NK-92 treated with Interleukin-12 subunit alpha and Interleukin-12 subunit beta, amount 100 ng/mL, for 24 hours (cell line): ENCODE measurements around the gene TANC2.

Source experiments
- DNase-seq: peaks from one replicate; lab custom pipeline; 2025; lab: John Stamatoyannopoulos, UW

The TANC2 gene

GRCh38 chr17:62965686-62966425 is at the start of gene TANC2:
TSS of gene TANC2 (plus strand) at chr17:62966235. CDS start at chr17:63009560, 43,325 bp downstream.
- no peak for DNase-seq

DNA sequence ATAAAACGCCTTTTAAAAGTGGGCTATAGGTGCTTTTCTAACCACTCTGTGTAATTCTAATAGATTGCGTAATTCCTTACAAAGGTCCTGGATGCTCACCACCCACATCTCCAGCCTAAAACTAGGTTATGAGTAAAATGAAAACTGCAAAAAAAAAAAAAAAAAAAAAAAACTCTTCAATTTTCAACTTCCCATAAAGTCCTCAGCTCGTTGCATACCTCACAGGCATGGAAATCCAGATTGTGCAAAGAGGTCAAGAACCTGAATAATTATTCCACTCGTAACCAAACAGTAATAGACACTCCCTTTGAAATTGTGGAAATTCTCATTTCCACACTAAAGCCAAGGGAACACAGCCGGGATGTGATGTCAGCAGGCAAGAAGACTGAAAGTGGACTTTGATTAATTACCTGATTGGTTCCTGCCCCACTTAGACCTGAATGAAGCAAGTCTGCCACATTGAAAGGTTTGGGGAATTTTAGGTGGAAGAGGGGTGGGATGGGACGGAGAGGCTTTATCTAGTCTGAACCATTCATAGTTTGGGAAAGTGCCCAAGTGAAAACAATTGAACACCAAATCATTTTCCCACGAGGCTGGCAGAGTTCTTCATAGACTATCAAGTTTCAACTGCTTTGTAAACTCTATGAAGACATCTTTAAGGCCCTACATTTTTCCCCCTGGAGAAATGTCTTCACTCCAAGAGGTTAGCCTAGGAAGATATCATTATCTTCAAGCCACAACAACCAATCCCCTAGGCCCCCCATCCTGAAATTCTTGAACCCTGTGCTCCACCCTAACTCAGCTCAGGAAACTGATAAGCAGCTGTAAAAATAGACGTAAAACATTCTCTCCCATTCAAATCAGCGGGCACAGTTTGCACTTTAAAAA is 49.1 kb upstream of the TANC2 start:
- no peak for DNase-seq

- no peak for DNase-seq
Measured at GRCh38 chr17:62919388-62919787, 46.6 kb upstream of the TANC2 start.

DNA sequence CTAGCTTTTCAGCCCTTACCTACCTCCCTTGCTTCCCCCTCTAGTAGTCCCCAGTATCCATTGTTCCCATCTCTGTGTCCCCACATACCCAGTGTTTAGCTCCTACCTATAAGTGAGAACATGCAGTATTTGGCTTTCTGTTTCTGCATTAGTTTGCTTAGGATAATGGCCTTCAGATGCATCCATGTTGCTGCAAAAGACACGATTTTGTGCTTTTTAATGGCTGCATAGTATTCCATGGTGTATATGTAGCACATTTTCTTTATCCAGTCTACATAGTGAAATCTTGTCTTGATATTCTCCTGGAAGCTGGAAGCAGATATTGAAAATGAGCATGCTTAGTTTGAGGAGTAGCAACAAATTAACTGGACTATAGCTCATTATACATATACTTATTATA is 45.7 kb upstream of the TANC2 start:
- DNase-seq = no peak

- DNase-seq = no peak
Measured at GRCh38 chr17:62921817-62922216, 44.2 kb upstream of the TANC2 start.

- no peak for DNase-seq
Measured at GRCh38 chr17:62923258-62924150, 42.5 kb upstream of the TANC2 start.

GRCh38 chr17:62925267-62925836 is 40.7 kb upstream of the TANC2 start:
- DNase-seq = no peak

GRCh38 chr17:62927083-62927482 is 39.0 kb upstream of the TANC2 start:
- no peak for DNase-seq

DNA sequence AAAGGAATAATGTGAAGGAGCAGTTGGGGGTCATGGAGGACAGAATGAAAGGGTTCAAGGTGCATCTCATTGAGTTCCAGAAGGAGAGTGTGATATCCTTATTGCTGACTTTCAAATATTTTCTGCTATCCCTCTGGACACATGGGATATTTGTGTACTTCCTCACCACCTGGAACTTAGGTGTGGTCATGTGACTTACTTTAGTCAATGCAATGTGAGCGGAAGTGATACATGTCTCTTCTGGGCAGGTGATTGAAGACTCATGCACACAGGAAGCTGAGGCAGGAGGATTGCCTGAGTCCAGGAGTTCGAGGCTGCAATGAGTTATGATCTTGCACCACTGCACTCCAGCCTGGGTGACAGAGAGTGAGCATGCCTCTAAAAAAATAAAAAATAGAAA is 36.7 kb upstream of the TANC2 start:
- no peak for DNase-seq

DNA sequence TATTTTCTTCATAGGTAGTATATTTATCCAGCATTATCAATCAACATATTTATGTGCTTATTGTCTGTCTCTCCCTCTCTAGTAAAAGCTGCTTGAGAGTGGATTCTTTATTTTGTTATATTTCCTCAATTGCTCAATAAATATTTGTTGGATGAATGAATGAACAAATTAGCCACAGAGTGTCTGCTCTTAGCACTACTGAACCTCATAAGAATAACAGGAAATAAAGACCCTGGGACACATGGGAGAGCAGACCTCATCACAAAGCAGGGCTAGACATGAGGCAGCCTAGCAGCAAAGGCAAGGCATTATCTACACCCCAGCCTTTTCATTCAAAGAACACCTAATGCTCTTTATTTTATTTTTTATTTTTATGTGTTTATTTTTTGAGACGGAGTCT is 34.9 kb upstream of the TANC2 start:
- DNase-seq = no peak

DNA sequence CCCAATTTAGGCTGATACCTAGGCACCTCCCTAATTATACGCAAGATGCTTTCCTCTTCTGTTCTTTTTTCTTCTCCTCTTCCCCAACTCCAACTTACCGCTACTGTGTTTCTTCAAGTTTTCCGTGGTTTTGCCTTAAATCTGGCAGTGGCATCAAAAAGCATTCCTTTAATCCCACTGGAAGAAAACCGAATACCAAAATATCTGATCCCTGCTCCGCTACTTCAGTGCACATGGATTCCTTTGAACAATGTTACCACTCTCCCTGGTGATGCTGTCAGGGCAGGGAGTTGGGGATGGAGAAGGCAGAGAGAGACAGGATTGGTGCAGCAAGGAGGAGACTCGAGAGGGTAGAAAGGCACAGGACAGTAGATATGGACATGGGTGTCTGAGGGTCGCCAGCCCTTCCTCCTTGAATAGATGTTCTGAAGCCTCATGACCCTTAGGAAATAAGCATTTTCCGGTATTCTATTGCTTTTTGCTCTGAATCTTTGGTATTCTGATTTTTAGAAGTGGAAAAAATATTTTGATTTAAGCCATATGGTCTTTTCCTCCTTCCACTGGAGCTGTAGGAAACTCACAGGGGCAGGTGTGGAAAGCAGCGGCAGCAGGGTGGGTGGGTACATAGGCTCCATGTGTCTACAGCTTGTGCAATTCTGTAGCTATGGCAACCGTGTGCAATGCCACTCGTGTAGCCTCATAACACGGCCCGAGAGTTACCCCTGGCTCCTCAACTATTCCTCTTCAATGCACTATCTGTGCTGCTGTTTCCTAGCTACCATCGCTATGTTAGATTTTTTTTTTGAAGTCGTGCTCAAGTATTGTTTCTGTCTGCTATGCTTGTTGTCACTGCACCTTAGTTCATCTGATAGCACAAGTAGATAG is 32.3 kb upstream of the TANC2 start:
- no peak for DNase-seq

DNA sequence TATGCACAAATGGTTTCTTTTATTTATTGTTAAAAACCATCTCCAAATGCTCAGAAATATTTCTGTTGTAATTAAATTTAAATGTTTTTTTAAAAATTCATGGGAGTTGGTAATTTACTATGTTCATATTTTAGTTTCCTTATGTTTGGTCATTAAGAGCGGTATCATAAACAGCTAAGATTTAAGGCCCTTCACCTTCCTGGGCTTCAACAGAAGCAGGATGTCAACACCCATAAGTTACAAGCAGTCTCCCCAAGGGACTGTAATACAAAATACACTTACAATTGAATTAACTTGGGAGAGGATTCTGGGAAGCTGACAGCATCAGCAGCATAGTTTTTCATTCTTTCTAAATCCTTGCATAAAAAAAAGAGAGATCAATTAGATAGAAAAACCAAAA is 30.9 kb upstream of the TANC2 start:
- DNase-seq = no peak

GRCh38 chr17:62935523-62935922 is 30.5 kb upstream of the TANC2 start:
- no peak for DNase-seq

DNA sequence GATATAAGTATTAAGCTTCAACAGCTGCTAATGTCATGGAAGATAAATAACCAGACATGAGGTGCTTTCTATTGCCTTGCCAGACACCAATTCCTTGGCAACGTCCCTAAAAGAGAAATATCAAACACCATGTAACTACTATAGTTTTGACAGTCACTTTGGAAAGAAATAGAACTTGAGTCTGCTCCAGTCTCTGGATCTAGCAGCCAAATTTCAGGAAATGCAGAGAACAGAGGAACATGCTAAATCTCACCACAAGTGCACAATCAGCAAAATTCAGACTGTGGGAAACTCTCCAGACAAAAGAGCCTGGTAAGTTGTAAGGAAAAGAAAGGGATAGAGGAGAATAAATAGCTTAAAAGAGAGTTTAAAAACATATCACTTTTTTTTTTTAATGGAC is 28.4 kb upstream of the TANC2 start:
- DNase-seq = no peak

DNA sequence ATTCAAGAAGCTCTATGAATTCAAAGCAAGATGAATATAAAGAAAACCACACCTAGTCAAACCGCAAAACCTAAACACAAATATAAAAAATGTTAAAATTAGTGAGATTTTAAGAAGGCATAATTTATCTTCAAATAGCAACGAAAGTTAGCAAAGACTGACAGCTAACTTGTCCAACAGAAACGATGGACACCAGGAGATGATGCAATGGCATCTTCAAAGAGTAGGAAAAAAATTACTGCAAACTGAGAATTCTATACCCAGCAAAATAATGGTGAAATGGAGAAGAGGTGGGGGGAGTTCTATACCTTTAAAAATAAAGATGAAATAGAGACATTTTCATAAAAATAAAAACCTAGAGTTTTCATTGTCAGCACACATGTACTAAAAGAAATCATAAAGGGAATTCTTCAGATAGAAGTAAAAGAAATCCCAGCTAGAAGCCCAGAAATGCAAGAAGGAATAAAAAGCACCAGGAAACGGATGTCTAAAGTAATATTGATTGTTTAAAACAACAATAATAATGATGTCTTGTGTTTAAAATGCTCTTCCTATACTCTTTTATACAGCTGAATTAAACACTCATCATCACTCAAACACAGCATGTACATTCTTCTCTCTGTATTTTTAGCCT is 24.6 kb upstream of the TANC2 start:
- no peak for DNase-seq

GRCh38 chr17:62948370-62948769 is 17.7 kb upstream of the TANC2 start:
- DNase-seq = no peak

GRCh38 chr17:62949036-62949435 is 17.0 kb upstream of the TANC2 start:
- DNase-seq = no peak

- no peak for DNase-seq
Measured at GRCh38 chr17:62950067-62950466, 16.0 kb upstream of the TANC2 start.

GRCh38 chr17:62955841-62956352 is 10.1 kb upstream of the TANC2 start:
- DNase-seq = no peak

DNA sequence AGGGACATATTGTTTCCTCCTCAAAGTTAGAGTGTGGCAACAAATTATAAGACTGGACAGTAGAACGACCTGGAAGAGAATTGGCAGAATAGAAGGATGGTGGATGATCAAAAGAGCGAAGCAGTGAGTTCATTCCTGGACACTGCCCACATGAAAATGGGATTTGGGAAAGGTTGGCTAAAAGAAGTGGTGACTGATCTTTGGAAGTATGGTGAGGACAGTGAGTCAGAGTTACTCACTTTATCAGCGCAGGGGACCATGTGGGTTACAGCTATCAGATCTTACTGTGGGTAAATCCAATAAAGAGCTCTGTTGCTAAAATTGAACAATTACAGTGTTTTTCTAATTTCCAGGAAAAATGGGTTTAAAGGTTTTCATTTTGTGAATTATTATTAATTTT is 2.7 kb upstream of the TANC2 start:
- no peak for DNase-seq
